GM18951 (cell line): ENCODE data around the gene GP5.

ENCODE experiments used
- POLR2A ChIP-seq: IDR thresholded peaks from 4 replicates; pipeline ENCODE4 v1.6.1; 2011; ENCODE audit warnings: mild to moderate bottlenecking; ENCODE audit not compliant: insufficient read length, insufficient read depth; ENCODE audit errors: extremely low read depth
- in situ Hi-C: fragments of 300-500 bp; cut with MboI; formaldehyde crosslinking; loops from one replicate; pipeline ENCODE4 v1.12.0; 2022; ENCODE audit warnings: low sequenced_read_pairs, mixed read lengths, inconsistent platforms; ENCODE audit not compliant: unreplicated experiment

Gene GP5

GRCh38 chr3:194422188-194422587 lies 23.1 kb upstream of the GP5 start:
- in situ Hi-C loops: no loop called here
- no peak for TF ChIP-seq POLR2A

- in situ Hi-C loops: no loop called here
- TF ChIP-seq POLR2A: no peak
Observed at GRCh38 chr3:194418671-194419070, 19.6 kb upstream of the GP5 start.

GRCh38 chr3:194407423-194407822 lies 8.4 kb upstream of the GP5 start:
- in situ Hi-C loops: no loop called here
- no peak for TF ChIP-seq POLR2A

GRCh38 chr3:194405766-194406165 lies 6.7 kb upstream of the GP5 start:
- TF ChIP-seq POLR2A: no peak
- in situ Hi-C loops: no loop called here

- in situ Hi-C loops: no loop called here
Observed at GRCh38 chr3:194404365-194405140, 5.5 kb upstream of the GP5 start.

GRCh38 chr3:194401868-194402329 lies 2.8 kb upstream of the GP5 start:
- in situ Hi-C loops: no loop called here
- TF ChIP-seq POLR2A: no peak

More at GRCh38 chr3:194404365-194405140, 5.5 kb upstream of the GP5 start:
- no peak for TF ChIP-seq POLR2A

- in situ Hi-C loops: no loop called here
- no peak for TF ChIP-seq POLR2A
Observed at GRCh38 chr3:194401346-194401745, 2.3 kb upstream of the GP5 start.

GRCh38 chr3:194399874-194400411 lies 877 bp upstream of the GP5 start:
- in situ Hi-C loops: no loop called here
- TF ChIP-seq POLR2A: no peak

GRCh38 chr3:194397757-194398312 lies 1.2 kb downstream of the GP5 start:
- in situ Hi-C loops: no loop called here
- no peak for TF ChIP-seq POLR2A

GRCh38 chr3:194396859-194397756 lies 2.0 kb downstream of the GP5 start:
- in situ Hi-C loops: no loop called here

GRCh38 chr3:194396539-194396858 lies 2.6 kb downstream of the GP5 start:
- in situ Hi-C loops: no loop called here
- TF ChIP-seq POLR2A: no peak

More at GRCh38 chr3:194396859-194397756, 2.0 kb downstream of the GP5 start:
- TF ChIP-seq POLR2A: no peak

GRCh38 chr3:194395778-194396538 lies 3.1 kb downstream of the GP5 start:
- in situ Hi-C loops: no loop called here
- no peak for TF ChIP-seq POLR2A

- in situ Hi-C loops: no loop called here
Observed at GRCh38 chr3:194395212-194395611, 3.9 kb downstream of the GP5 start.

GRCh38 chr3:194392576-194392975 lies 6.5 kb downstream of the GP5 start:
- in situ Hi-C loops: no loop called here
- TF ChIP-seq POLR2A: no peak

More at GRCh38 chr3:194395212-194395611, 3.9 kb downstream of the GP5 start:
- TF ChIP-seq POLR2A: no peak
